GM12878 (cell line): ENCODE data around the gene ARMC2. TPM values are rescaled to one million over a fixed set of nuclear protein-coding genes. Genes with fewer than 3 reads are reported as not detected.

ENCODE experiments used
- ATAC-seq: fragments of 200-7000 bp; cut with Tn5 transposase; 3 replicates; pipeline ENCODE4 v1.9.1; 2020; ENCODE audit warnings: mild to moderate bottlenecking, moderate library complexity
- BruUV-seq: library from RNA; stranded (reverse); fragments of 400-500 nt; replicated peaks from 2 replicates; lab custom pipeline; 2021; lab: Mats Ljungman, UMichigan
- CTCF ChIA-PET: fragments of 300-600 bp; sonication (Branson Sonifier 250); formaldehyde crosslinking; extraction: SDS; loops from one replicate; lab custom pipeline; 2021; ENCODE audit warnings: inconsistent platforms; lab: Yijun Ruan, JAX
- POLR2A ChIA-PET: fragments of 350-600 bp; formaldehyde crosslinking; extraction: SDS; loops from one replicate; lab custom pipeline; 2021; ENCODE audit warnings: inconsistent platforms; lab: Charles Lee
- RAD21 ChIA-PET: fragments of 300-600 bp; sonication (Branson Sonifier 250); formaldehyde crosslinking; loops from one replicate; lab custom pipeline; 2023; ENCODE audit warnings: antibody characterized with exemption; ENCODE audit not compliant: unreplicated experiment; lab: Charles Lee
- SMC1A ChIA-PET: fragments of 300-600 bp; sonication (Branson Sonifier 250); formaldehyde crosslinking; loops from one replicate; lab custom pipeline; 2023; ENCODE audit not compliant: unreplicated experiment, uncharacterized antibody; lab: Charles Lee
- DNase-seq: peaks from one replicate; pipeline ENCODE4 v3.0.0-alpha.2; 2011; ENCODE audit warnings: low read depth, low spot score
- FAIRE-seq: peaks from 3 replicates; lab custom pipeline; 2011; peaks lifted over from hg19 to GRCh38; lab: Jason Lieb, UNC
- H2AFZ ChIP-seq: 2 replicates; pipeline ENCODE4 v1.6.0; 2011; ENCODE audit warnings: low read depth, low read length, control low read depth; ENCODE audit not compliant: control insufficient read depth
- H3K27ac ChIP-seq: 2 replicates; pipeline ENCODE4 v1.5.1; 2011; ENCODE audit warnings: control low read depth; ENCODE audit not compliant: control insufficient read depth, insufficient read depth
- H3K27me3 ChIP-seq, 2 experiments: replicated peaks in 1 of 2; 2 replicates each; pipeline versions ENCODE4 v1.6.0 to v1.6.1; 2011; ENCODE audit warnings: low read length in 1 of 2; ENCODE audit not compliant: control insufficient read depth in 2 of 2, insufficient read depth in 2 of 2
- H3K36me3 ChIP-seq, 2 experiments: 2 replicates each; pipeline ENCODE4 v1.5.1; 2011; ENCODE audit warnings: low read length in 1 of 2; ENCODE audit not compliant: control insufficient read depth in 2 of 2, insufficient read depth in 2 of 2
- H3K4me1 ChIP-seq: 2 replicates; pipeline ENCODE4 v1.6.1; 2011; ENCODE audit warnings: mild to moderate bottlenecking, low read length, moderate library complexity, mixed read lengths; ENCODE audit not compliant: control insufficient read depth, insufficient read depth
- H3K4me2 ChIP-seq: 2 replicates; pipeline ENCODE4 v1.6.0; 2011; ENCODE audit warnings: control low read depth; ENCODE audit not compliant: control insufficient read depth, insufficient read depth
- H3K4me3 ChIP-seq: fragments of 200-600 bp; sonication (generic); 2 replicates; pipeline ENCODE4 v1.5.1; 2016
- H3K79me2 ChIP-seq: 2 replicates; pipeline ENCODE4 v1.6.0; 2011; ENCODE audit warnings: low read length; ENCODE audit not compliant: control insufficient read depth, insufficient read depth
- H3K9ac ChIP-seq: 2 replicates; pipeline ENCODE4 v1.8.0; 2011; ENCODE audit warnings: low read length, control low read depth, mixed read lengths; ENCODE audit not compliant: control insufficient read depth, insufficient read depth
- H3K9me3 ChIP-seq: replicated peaks from 3 replicates; pipeline ENCODE4 v1.5.1; 2011; ENCODE audit warnings: mild to moderate bottlenecking, low read length; ENCODE audit not compliant: control insufficient read depth, insufficient read depth
- H4K20me1 ChIP-seq: 2 replicates; pipeline ENCODE4 v1.6.0; 2011; ENCODE audit not compliant: control insufficient read depth, insufficient read depth
- EGR1 ChIP-seq, 2 experiments: IDR thresholded peaks; 1 replicate in 1 of 2; 2 replicates in 1 of 2; pipeline ENCODE4 v1.6.1; 2011 to 2012; ENCODE audit warnings: low read depth in 2 of 2, low read length in 2 of 2, borderline replicate concordance in 1 of 2, mild to moderate bottlenecking in 1 of 2, moderate library complexity in 1 of 2
- FOXM1 ChIP-seq: IDR thresholded peaks from 2 replicates; pipeline ENCODE4 v1.6.1; 2012; ENCODE audit warnings: low read depth, mild to moderate bottlenecking, inconsistent platforms, low read length, moderate library complexity
- MLLT1 ChIP-seq: fragments of 450-650 bp; IDR thresholded peaks from 2 replicates; pipeline ENCODE4 v1.6.1; 2016; ENCODE audit warnings: mild to moderate bottlenecking
- NFXL1 ChIP-seq: fragments of 450-650 bp; IDR thresholded peaks from 2 replicates; pipeline ENCODE4 v1.6.1; 2017; ENCODE audit warnings: antibody characterized with exemption, mild to moderate bottlenecking, borderline replicate concordance
- NKRF ChIP-seq: fragments of 450-650 bp; conservative IDR thresholded peaks from 2 replicates; pipeline ENCODE4 v1.6.1; 2017; ENCODE audit warnings: mild to moderate bottlenecking, moderate library complexity
- NRF1 ChIP-seq: conservative IDR thresholded peaks from 2 replicates; pipeline ENCODE4 v1.6.1; 2011; ENCODE audit warnings: mild to moderate bottlenecking, low read depth, low read length, improper control_type of control experiment
- SP1 ChIP-seq: IDR thresholded peaks from one replicate; pipeline ENCODE4 v1.6.1; 2011; ENCODE audit warnings: low read depth, low read length
- SREBF1 ChIP-seq: IDR thresholded peaks from 2 replicates; pipeline ENCODE4 v1.6.1; 2012; ENCODE audit warnings: mild to moderate bottlenecking, low read length
- TCF7 ChIP-seq: IDR thresholded peaks from 2 replicates; pipeline ENCODE4 v1.6.1; 2014; ENCODE audit warnings: antibody characterized with exemption, borderline replicate concordance
- WGBS: methylation state at CpG from one replicate; pipeline ENCODE4 v1.1.6; 2016; ENCODE audit warnings: low lambda C conversion rate; ENCODE audit not compliant: insufficient replicate concordance, insufficient coverage; ENCODE audit errors: missing lambda C conversion rate; 5-methylcytosine and 5-hydroxymethylcytosine counted together
- in situ Hi-C: fragments of 300-500 bp; cut with MboI; formaldehyde crosslinking; loops from 9 replicates; pipeline ENCODE4 v1.14.3; 2018; ENCODE audit warnings: mixed read lengths
- intact Hi-C: fragments of 100-400 bp; cut with micrococcal nuclease; formaldehyde crosslinking; loops from one replicate; pipeline ENCODE4 v1.14.2; 2022; ENCODE audit not compliant: unreplicated experiment
- polyA plus RNA-seq, 11 experiments: library from polyadenylated mRNA; depleted of rRNA in 4 of 11; unstranded in 6 of 11; stranded (reverse) in 5 of 11; fragments of >200 nt; fragmentation: Nextera tagmentation in 4 of 11; fragmentation: Illumina TruSeq in 1 of 11; extraction: Ambion mirVana in 4 of 11; extraction: Trizol in 1 of 11; gene quantifications; 1 replicate in 1 of 11; 2 replicates in 10 of 11; pipeline versions ENCODE4 v1.2.1 to v1.2.3, GENCODE V29; 2011 to 2016; ENCODE audit warnings: inconsistent platforms in 2 of 11, missing spikeins in 2 of 11, low read depth in 1 of 11
- total RNA-seq, 4 experiments: library from RNA; depleted of rRNA in 3 of 4; stranded (reverse); fragments of >200 nt in 3 of 4; fragmentation: Illumina TruSeq in 1 of 4; extraction: Trizol in 1 of 4; gene quantifications; 2 replicates each; pipeline versions ENCODE4 v1.2.1 to v1.2.3, GENCODE V29; 2013 to 2021
- TF ChIP-seq, protein P1 (sequence below): fragments of 450-650 bp; IDR thresholded peaks from 2 replicates; pipeline ENCODE4 v1.6.1; 2014; ENCODE audit warnings: mild to moderate bottlenecking
- TF ChIP-seq, protein P2 (sequence below): fragments of 450-650 bp; IDR thresholded peaks from 2 replicates; pipeline ENCODE4 v1.6.1; 2016; ENCODE audit warnings: mild to moderate bottlenecking
- TF ChIP-seq, protein P3 (sequence below): fragments of 450-650 bp; IDR thresholded peaks from 2 replicates; pipeline ENCODE4 v1.6.1; 2017; ENCODE audit warnings: antibody characterized with exemption, mild to moderate bottlenecking, moderate library complexity

Gene ARMC2
- total and polyA plus RNA-seq, 10 of the 15 experiments (the other 5 are each of a cell fraction or from before 2014, with no cell fraction given), result 0.06 to 0.33 (median 0.21) TPM; not detected in 5

GRCh38 chr6:109006818-109007217 lies 158.6 kb downstream of the ARMC2 start (continued):
- TF ChIP-seq MLLT1 (no peak), EGR1 (IDR thresholded peaks at IDR 0.05; ENCODE audit: borderline replicate concordance in 1 of 2, low read depth in 2 of 2, low read length in 2 of 2) (no peak), SREBF1 (no peak)
- TF ChIP-seq, protein P1, sequence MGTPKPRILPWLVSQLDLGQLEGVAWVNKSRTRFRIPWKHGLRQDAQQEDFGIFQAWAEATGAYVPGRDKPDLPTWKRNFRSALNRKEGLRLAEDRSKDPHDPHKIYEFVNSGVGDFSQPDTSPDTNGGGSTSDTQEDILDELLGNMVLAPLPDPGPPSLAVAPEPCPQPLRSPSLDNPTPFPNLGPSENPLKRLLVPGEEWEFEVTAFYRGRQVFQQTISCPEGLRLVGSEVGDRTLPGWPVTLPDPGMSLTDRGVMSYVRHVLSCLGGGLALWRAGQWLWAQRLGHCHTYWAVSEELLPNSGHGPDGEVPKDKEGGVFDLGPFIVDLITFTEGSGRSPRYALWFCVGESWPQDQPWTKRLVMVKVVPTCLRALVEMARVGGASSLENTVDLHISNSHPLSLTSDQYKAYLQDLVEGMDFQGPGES, result no peak

DNA sequence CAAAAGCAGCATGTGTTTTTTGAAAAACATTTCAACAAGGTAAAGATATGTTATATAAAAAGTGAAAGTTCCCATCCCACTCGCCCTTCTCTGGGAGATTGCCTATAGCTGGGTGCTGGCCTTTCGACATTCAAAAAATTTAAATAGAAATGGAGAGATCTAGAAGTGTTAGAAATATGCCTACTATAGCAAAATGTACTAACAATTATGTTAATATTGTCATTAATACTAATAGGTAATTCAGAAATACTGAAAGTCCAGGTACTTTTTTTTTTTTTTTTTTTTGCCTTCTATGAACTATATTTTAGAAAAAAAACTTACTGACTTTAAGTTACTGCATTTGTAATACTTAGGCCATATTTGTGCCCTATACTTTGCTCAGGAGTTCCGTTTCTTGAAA lies 159.3 kb downstream of the ARMC2 start:
- in situ Hi-C loops (no loop called here), intact Hi-C loops (no loop called here)
- FAIRE-seq (no peak), ATAC-seq (no peak)
- Histone ChIP-seq H2AFZ (no peak overlapping the region), H3K36me3 (no peaks in the 10 kb centered on the region), H3K4me2 (peak overlapping the region; percentile 17; the same call in 1 of the 2 replicates), H4K20me1 (no peaks in the 10 kb centered on the region), H3K27ac (no peak overlapping the region), H3K79me2 (no peaks in the 10 kb centered on the region), H3K4me1 (peaks cover 9% of the 10 kb centered on the region), H3K27me3 (peaks cover 3 to 17% of the 10 kb centered on the region in 2 experiments; a peak in 3 of 4 replicates)
- CTCF ChIA-PET, result interaction anchor here (0.6 to 1.7 kb wide), 3 partner anchors 65 to 133 kb away, joined by 3 to 7 read pairs (median 3); no protein-coding TSS in a partner anchor
- no TSS peak for BruUV-seq
- RAD21 ChIA-PET, result interaction anchor here (0.7 to 1.6 kb wide), 2 partner anchors 65 to 1881 kb away, joined by 3 to 5 read pairs; no protein-coding TSS in a partner anchor
- SMC1A ChIA-PET, result no interaction called here
- POLR2A ChIA-PET, result interaction anchor here (0.5 kb wide), 1 partner anchor 126 kb away, joined by 3 read pairs; no protein-coding TSS in a partner anchor
- WGBS, result 76% methylated on average over 3 of the region's 3 CpGs
- no peak for TF ChIP-seq NKRF
- TF ChIP-seq TCF7, result no peak
- TF ChIP-seq, protein P2, sequence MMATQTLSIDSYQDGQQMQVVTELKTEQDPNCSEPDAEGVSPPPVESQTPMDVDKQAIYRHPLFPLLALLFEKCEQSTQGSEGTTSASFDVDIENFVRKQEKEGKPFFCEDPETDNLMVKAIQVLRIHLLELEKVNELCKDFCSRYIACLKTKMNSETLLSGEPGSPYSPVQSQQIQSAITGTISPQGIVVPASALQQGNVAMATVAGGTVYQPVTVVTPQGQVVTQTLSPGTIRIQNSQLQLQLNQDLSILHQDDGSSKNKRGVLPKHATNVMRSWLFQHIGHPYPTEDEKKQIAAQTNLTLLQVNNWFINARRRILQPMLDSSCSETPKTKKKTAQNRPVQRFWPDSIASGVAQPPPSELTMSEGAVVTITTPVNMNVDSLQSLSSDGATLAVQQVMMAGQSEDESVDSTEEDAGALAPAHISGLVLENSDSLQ, result no peak
- TF ChIP-seq NFXL1, result no peak
- TF ChIP-seq NRF1, result no peak
- TF ChIP-seq, protein P3, sequence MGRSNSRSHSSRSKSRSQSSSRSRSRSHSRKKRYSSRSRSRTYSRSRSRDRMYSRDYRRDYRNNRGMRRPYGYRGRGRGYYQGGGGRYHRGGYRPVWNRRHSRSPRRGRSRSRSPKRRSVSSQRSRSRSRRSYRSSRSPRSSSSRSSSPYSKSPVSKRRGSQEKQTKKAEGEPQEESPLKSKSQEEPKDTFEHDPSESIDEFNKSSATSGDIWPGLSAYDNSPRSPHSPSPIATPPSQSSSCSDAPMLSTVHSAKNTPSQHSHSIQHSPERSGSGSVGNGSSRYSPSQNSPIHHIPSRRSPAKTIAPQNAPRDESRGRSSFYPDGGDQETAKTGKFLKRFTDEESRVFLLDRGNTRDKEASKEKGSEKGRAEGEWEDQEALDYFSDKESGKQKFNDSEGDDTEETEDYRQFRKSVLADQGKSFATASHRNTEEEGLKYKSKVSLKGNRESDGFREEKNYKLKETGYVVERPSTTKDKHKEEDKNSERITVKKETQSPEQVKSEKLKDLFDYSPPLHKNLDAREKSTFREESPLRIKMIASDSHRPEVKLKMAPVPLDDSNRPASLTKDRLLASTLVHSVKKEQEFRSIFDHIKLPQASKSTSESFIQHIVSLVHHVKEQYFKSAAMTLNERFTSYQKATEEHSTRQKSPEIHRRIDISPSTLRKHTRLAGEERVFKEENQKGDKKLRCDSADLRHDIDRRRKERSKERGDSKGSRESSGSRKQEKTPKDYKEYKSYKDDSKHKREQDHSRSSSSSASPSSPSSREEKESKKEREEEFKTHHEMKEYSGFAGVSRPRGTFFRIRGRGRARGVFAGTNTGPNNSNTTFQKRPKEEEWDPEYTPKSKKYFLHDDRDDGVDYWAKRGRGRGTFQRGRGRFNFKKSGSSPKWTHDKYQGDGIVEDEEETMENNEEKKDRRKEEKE, result no peak
- no peak for TF ChIP-seq FOXM1
- no peak for TF ChIP-seq SP1
- TF ChIP-seq SREBF1, result no peak
- TF ChIP-seq, all 136 proteins: peak for 0
- H3K9me3 ChIP-seq, result no peaks in the 10 kb centered on the region
- H3K4me3 ChIP-seq, result no peak overlapping the region
- no peak for DNase-seq
- H3K9ac ChIP-seq, result no peak overlapping the region
